GM18951 (cell line): Measurements from ENCODE around the gene CSF2RB.

Source experiments
- POLR2A ChIP-seq: IDR thresholded peaks from 4 replicates; pipeline ENCODE4 v1.6.1; 2011; ENCODE audit warnings: mild to moderate bottlenecking; ENCODE audit not compliant: insufficient read length, insufficient read depth; ENCODE audit errors: extremely low read depth
- in situ Hi-C: fragments of 300-500 bp; cut with MboI; formaldehyde crosslinking; loops from one replicate; pipeline ENCODE4 v1.12.0; 2022; ENCODE audit warnings: low sequenced_read_pairs, mixed read lengths, inconsistent platforms; ENCODE audit not compliant: unreplicated experiment

The CSF2RB gene

GRCh38 chr22:36966851-36967540, 53.6 kb downstream of the CSF2RB start:
- TF ChIP-seq POLR2A = no peak
- in situ Hi-C loops = no loop called here

- TF ChIP-seq POLR2A = no peak
- in situ Hi-C loops = no loop called here
Measured at GRCh38 chr22:36968249-36968964, 55.0 kb downstream of the CSF2RB start.

DNA sequence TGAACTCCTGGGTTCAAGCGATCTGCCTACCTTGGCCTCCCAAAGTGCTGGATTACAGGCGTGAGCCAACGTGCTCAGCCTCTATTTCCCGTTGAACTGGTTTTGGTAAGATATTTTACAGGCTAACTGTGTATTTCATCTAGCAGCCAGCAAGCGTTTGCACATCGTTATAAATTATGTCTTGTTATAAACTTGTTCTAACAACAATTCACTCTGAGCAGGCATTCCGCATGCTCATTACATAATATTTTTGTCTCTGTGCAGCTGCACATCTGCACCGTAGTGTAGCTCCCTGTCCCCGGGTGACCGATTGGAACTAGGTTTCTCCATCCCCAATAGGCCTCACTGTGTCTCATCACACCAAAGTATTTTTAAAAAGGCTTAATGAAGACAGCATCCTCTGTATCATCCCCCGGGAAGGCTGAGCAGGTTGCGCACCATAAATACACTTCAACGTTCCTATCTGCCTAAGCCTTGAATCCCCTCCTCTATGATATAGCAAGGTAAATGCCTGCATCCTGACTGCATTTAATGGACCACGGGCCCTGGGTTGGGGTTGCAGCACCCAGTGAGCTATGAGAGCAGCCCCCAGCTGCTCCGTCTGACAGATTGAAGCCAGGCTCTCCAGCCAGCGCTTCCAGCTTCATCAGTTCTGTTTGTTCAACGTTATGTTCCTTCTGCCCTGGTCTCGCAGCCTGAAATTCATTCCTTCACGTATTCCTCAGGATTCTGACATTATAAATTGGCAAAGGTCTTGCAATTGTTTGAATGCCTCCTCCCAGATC, 58.1 kb downstream of the CSF2RB start:
- in situ Hi-C loops = loop anchor here (10.0 kb wide), 1 partner anchor 107 kb away; the partner anchor contains the start of gene NCF4
- TF ChIP-seq POLR2A = no peak

DNA sequence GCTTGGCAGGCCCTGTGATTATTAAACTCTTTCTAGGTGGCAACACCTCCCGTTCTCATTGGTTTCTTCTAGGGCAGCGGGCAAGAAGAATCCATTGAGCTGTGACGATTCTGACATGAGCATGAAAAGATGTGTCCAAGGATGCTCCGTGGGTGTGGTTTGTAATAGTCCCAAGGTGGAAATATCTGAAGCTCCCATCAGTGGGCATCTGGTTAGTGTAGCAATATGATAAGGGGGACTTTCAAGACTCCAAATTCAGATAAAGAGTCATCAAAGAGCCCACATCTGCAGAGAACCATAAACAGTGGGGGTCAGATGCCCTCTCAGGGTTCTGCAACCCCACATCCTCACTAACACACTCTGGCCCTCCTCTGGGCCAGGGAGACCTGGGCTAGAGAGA, 63.2 kb downstream of the CSF2RB start:
- in situ Hi-C loops = loop anchor here (10.0 kb wide), 1 partner anchor 112 kb away; the partner anchor contains the start of gene NCF4
- TF ChIP-seq POLR2A = no peak

DNA sequence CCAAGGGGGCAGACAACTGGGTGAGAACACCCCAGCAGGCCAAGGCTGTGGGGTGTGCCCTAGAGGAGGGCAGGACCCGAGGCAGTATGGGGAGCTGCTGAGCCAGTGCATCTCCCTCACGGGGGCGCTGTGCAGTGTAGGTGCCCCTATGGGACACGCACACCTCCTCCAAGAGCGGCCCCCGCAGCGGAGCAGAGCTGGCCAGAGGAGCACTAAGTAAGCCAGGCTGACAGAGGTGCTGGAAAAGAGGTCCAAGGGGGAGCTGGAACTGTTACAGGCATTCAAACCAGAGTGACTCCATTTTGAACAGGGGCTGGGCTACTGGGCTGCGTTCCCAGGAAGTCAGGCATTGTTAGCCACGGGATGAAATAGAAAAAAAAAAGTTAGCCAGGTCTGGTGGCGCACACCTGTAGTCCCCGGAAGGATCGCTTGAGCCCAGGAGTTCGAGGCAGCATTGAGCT, 64.0 kb downstream of the CSF2RB start:
- in situ Hi-C loops = loop anchor here (10.0 kb wide), 1 partner anchor 113 kb away; the partner anchor contains the start of gene NCF4
- TF ChIP-seq POLR2A = no peak

GRCh38 chr22:36977947-36978660, 64.7 kb downstream of the CSF2RB start:
- in situ Hi-C loops = loop anchor here (10.0 kb wide), 1 partner anchor 113 kb away; the partner anchor contains the start of gene NCF4
- peak; percentile 45 for TF ChIP-seq POLR2A

DNA sequence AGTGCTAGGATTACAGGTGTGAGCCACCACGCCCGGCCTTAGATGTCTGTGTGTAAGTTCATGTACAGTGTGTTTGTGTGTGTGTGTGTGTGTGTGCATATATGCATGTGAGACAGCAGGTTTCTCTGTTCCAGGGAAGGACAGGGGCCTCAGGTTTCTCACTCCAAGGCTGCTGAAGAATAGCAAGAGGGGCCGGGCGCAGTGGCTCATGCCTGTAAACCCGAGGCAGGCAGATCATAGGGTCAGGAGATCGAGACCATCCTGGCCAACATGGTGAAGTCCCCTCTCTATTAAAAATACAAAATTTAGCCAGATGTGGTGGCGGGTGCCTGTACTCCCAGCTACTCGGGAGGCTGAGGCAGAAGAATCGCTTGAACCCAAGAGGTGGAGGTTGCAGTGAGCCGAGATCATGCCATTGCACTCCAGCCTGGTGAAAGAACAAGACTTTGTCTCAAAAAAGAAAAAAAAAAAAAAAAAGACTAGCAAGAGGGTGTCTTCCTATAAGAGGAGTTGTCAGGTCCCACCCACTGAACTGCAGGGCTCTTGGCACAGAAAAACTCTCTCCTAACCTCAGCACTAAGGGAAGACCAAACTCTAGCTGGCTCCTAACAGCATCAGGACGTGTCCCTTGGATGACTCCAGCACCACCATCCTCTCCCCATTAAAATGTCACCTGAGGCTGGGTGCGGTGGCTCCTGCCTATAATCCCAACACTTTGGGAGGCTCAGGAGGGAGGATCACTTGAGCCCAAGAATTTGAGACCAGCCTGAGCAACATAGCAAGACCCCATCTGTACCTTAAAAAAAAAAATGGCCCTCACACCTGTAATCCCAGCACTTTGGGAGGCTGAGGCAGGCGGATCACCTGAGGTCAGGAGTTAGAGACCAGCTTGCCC, 65.8 kb downstream of the CSF2RB start:
- no peak for TF ChIP-seq POLR2A
- in situ Hi-C loops = loop anchor here (10.0 kb wide), 1 partner anchor 114 kb away; the partner anchor contains the start of gene NCF4

DNA sequence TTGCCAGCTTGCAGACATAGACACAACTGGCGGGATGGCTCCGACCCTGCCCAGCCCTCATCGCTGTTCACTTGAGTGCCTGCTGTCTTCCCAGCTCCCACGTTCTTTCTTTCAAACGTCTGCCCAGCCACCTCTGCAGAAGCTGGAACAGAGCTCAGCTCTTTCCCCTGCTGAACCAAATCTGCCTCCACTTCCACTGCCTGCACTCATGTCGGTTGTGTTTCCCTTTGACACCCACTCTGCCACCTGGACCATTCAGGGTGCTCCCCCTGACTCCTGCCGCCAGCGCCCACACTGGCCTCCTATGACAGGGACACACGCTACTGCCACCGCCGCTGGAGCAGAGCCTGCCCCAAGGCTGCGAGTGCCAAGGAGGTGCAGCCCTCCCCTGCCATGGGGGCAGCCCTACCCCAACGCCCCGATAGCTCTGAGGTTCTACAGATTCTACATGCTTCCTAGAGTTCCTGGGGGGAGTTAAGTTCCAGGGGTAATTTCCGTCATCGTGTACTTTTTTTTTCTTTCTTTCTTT, 67.9 kb downstream of the CSF2RB start:
- in situ Hi-C loops = loop anchor here (10.0 kb wide), 1 partner anchor 207 kb away; the partner anchor contains the start of gene IFT27
- TF ChIP-seq POLR2A = no peak

DNA sequence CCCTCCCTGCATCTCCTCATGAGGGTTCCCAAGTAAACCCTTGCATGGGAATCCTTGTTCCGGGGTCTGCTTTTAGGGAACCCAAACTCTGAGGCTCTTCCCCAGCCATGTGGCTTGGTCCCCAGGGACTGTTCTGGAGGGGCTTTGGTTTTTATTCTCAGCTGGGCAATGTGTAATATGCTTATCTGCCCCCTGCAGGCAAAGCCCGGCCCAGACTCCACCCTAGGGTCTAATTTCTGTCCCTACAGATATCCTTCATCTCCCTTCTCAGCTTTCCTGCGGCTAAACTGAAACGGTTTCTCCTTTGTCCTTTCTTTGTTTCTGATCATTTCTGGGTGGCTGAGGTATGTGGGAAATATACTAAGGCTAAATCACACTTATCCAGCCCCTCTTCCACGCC, 68.7 kb downstream of the CSF2RB start:
- in situ Hi-C loops = loop anchor here (10.0 kb wide), 1 partner anchor 207 kb away; the partner anchor contains the start of gene IFT27
- TF ChIP-seq POLR2A = no peak

DNA sequence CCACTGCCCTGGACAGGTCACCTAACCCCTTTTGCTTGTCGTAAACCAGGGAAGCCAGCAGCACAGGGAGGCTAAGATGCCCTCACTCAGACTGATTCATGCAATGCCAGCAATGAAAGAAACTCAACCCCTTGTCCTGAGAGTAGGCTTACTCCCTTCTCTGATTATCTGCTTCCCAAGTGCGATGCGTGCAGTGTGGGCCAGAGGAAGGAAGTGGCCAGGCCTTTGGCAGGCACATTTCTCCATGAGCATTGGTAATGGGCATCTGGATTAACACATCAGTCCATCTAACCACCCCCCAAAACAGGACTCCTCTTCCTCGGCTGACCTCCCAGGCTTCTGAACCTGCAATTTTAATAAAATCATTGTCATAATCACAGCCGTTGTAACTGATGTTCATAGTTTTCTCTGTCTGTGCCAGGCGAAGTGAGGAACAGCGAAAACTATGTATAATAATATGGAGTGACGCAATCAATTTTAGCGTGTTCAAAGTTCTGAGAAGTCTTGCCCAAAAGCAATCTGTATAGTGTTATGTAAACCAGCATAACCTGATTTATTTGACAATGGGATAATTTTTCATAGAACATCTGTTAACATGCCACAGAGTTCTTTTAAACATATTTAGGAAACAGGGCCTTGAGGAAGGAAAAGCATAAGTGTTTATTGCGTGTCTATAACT, 71.9 kb downstream of the CSF2RB start:
- no peak for TF ChIP-seq POLR2A
- in situ Hi-C loops = loop anchor here (10.0 kb wide), 1 partner anchor 211 kb away; the partner anchor contains the start of gene IFT27
